Measurements from ENCODE around the gene PPP1R16B.

GRCh38 chr20:38920851-38921250 lies 115.4 kb downstream of the PPP1R16B start:
- TF ChIP-seq CTCF (IDR thresholded peaks at IDR 0.05) (no peak), POLR2A (IDR thresholded peaks at IDR 0.05) (no peak)
